Tibial nerve (tissue), 4 donors: ENCODE data around the gene PRKAG1. TPM values are rescaled to one million over a fixed set of nuclear protein-coding genes. Genes with fewer than 3 reads are reported as not detected.
A peak's percentile ranks its signal among the peaks of the same experiment; 100 is the strongest.

Source experiments
- DNase-seq, 2 donors: peaks; one replicate each; pipeline ENCODE4 v3.0.0-alpha.2; 2019; ENCODE audit warnings: low spot score in 2 of 2
- H3K27ac ChIP-seq, 4 donors: fragments of 200-600 bp; sonication (generic) in 3 of 4; one replicate each; pipeline ENCODE4 v1.5.1; 2017 to 2019; ENCODE audit warnings: mild to moderate bottlenecking in 1 of 4
- H3K27me3 ChIP-seq, 2 donors: fragments of 200-600 bp; sonication (generic) in 1 of 2; one replicate each; pipeline versions ENCODE4 v1.5.1 to v1.6.0; 2017 to 2019
- H3K36me3 ChIP-seq, 3 donors: fragments of 200-600 bp; sonication (generic); one replicate each; pipeline ENCODE4 v1.5.1; 2018 to 2019
- H3K4me1 ChIP-seq, 4 donors: fragments of 200-600 bp; sonication (generic) in 3 of 4; one replicate each; pipeline ENCODE4 v1.5.1; 2017 to 2019
- H3K4me3 ChIP-seq, 4 donors: fragments of 200-600 bp; sonication (generic) in 3 of 4; one replicate each; pipeline ENCODE4 v1.5.1; 2017 to 2019; ENCODE audit warnings: mild to moderate bottlenecking in 1 of 4, moderate library complexity in 1 of 4
- H3K9me3 ChIP-seq, 4 donors: fragments of 200-600 bp; sonication (generic) in 3 of 4; one replicate each; pipeline ENCODE4 v1.5.1; 2017 to 2019
- CTCF ChIP-seq, 5 experiments: fragments of 200-600 bp in 3 of 5; fragments of 450-650 bp in 2 of 5; sonication (generic) in 3 of 5; IDR thresholded peaks; one replicate each; pipeline ENCODE4 v1.5.1; 2016 to 2019; ENCODE audit warnings: antibody characterized with exemption in 5 of 5, mild to moderate bottlenecking in 3 of 5, moderate library complexity in 2 of 5
- EP300 ChIP-seq, 2 donors: sonication (generic); formaldehyde crosslinking; IDR thresholded peaks; one replicate each; pipeline ENCODE4 v1.6.1; 2017; ENCODE audit warnings: antibody characterized with exemption in 2 of 2, mild to moderate bottlenecking in 1 of 2
- POLR2A ChIP-seq, 2 donors: fragments of 450-650 bp; IDR thresholded peaks; one replicate each; pipeline ENCODE4 v1.6.1; 2017; ENCODE audit warnings: antibody characterized with exemption in 2 of 2, mild to moderate bottlenecking in 2 of 2, moderate library complexity in 2 of 2
- WGBS, 2 donors: methylation state at CpG; one replicate each; pipeline ENCODE4 v1.1.5; 2018; 5-methylcytosine and 5-hydroxymethylcytosine counted together
- total RNA-seq, 4 donors: library from RNA; depleted of rRNA; stranded (reverse); fragments of >200 nt; gene quantifications; one replicate each; pipeline ENCODE4 v1.1.0, GENCODE V29; 2016

PRKAG1 gene
- total RNA-seq, 4 donors from 2014 or later = 40.6 to 60.7 (median 46.1) TPM

- peak; percentile 79 to 85 for DNase-seq
- TF ChIP-seq CTCF (IDR thresholded peaks at IDR 0.05) (peak; percentile 6 to 88 (median 33)), POLR2A (IDR thresholded peaks at IDR 0.05) (peak in 1 of 2 donors; percentile 55), EP300 (IDR thresholded peaks at IDR 0.05) (peak; percentile 64 to 95)
- Histone ChIP-seq H3K27ac (peak within 1 kb of the TSS; percentile 85 to 99 (median 95)), H3K4me1 (peaks cover 0 to 55% (median 36%) of the 10 kb centered on the region in 4 donors), H3K36me3 (peaks cover 0 to 5% (median 0%) of the 10 kb centered on the region in 3 donors), H3K4me3 (peak within 1 kb of the TSS; percentile 79 to 100 (median 95)), H3K9me3 (no peaks in the 10 kb centered on the region), H3K27me3 (no peaks in the 10 kb centered on the region)
- 0 to 1% methylated on average over 44 to 59 of the region's 74 CpGs for WGBS, 2 donors
Measured at GRCh38 chr12:49060237-49061156, 41.9 kb upstream of the PRKAG1 start, which contains the start of gene KMT2D. Gene KMT2D, minus strand, starts transcription at chr12:49060794. Its CDS starts 5,470 bp downstream, at chr12:49055324.

- Histone ChIP-seq H3K4me3 (peak overlapping the region; percentile 79 to 100 (median 95)), H3K27ac (peak overlapping the region; percentile 85 to 99 (median 95)), H3K27me3 (no peaks in the 10 kb centered on the region), H3K9me3 (no peaks in the 10 kb centered on the region), H3K36me3 (peaks cover 0 to 3% (median 1%) of the 10 kb centered on the region in 3 donors), H3K4me1 (peaks cover 0 to 61% (median 41%) of the 10 kb centered on the region in 4 donors)
- DNase-seq = no peak
- TF ChIP-seq EP300 (IDR thresholded peaks at IDR 0.05) = no peak
- TF ChIP-seq CTCF (IDR thresholded peaks at IDR 0.05) = no peak
- no peak for TF ChIP-seq POLR2A (IDR thresholded peaks at IDR 0.05)
- 0% methylated on average over 35 to 42 of the region's 70 CpGs for WGBS, 2 donors
Measured at GRCh38 chr12:49059299-49060171, 41.0 kb upstream of the PRKAG1 start.

GRCh38 chr12:49059045-49059298 lies 40.4 kb upstream of the PRKAG1 start:
- H3K4me1 ChIP-seq = peaks cover 0 to 56% (median 41%) of the 10 kb centered on the region in 4 donors
- no peaks in the 10 kb centered on the region for H3K9me3 ChIP-seq
- peak overlapping the region; percentile 79 to 100 (median 95) for H3K4me3 ChIP-seq
- no peak for TF ChIP-seq EP300 (IDR thresholded peaks at IDR 0.05)
- TF ChIP-seq POLR2A (IDR thresholded peaks at IDR 0.05) = no peak
- no peak for TF ChIP-seq CTCF (IDR thresholded peaks at IDR 0.05)
- H3K27ac ChIP-seq = peak overlapping the region in 3 of 4 donors; percentile 93 to 99 (median 97)
- WGBS, 2 donors = 0% methylated on average over 1 of the region's 1 CpG
- H3K27me3 ChIP-seq = no peaks in the 10 kb centered on the region
- peaks cover 0 to 8% (median 7%) of the 10 kb centered on the region in 3 donors for H3K36me3 ChIP-seq
- DNase-seq = no peak

GRCh38 chr12:49058366-49059044 lies 39.9 kb upstream of the PRKAG1 start:
- Histone ChIP-seq H3K27ac (peak overlapping the region in 3 of 4 donors; percentile 93 to 99 (median 97)), H3K9me3 (no peaks in the 10 kb centered on the region), H3K36me3 (peaks cover 0 to 13% (median 10%) of the 10 kb centered on the region in 3 donors), H3K4me3 (peak overlapping the region; percentile 79 to 100 (median 95)), H3K27me3 (no peaks in the 10 kb centered on the region), H3K4me1 (peaks cover 0 to 52% (median 41%) of the 10 kb centered on the region in 4 donors)
- DNase-seq = no peak
- 0 to 9% methylated on average over 4 to 5 of the region's 5 CpGs for WGBS, 2 donors
- no peak for TF ChIP-seq CTCF (IDR thresholded peaks at IDR 0.05)
- no peak for TF ChIP-seq EP300 (IDR thresholded peaks at IDR 0.05)
- no peak for TF ChIP-seq POLR2A (IDR thresholded peaks at IDR 0.05)
